CD14-positive monocyte (primary cell): ENCODE data around the gene CC2D2A. TPM values are rescaled to one million over a fixed set of nuclear protein-coding genes. Genes with fewer than 3 reads are reported as not detected.
A peak's percentile ranks its signal among the peaks of the same experiment; 100 is the strongest.

Experiments used
- DNase-seq, 3 donors: peaks; one replicate each; pipeline ENCODE4 v3.0.0-alpha.2; 2011 to 2022
- H2AFZ ChIP-seq: 2 replicates; pipeline ENCODE4 v1.6.0; 2012; ENCODE audit warnings: mild to moderate bottlenecking, low read depth, low read length, inconsistent platforms; ENCODE audit not compliant: insufficient read depth, poor library complexity, severe bottlenecking
- H3K27ac ChIP-seq, 2 donors: 1 replicate in 1 of 2; 2 replicates in 1 of 2; pipeline ENCODE4 v1.5.1; 2012 to 2013; ENCODE audit warnings: low read length in 2 of 2, control low read depth in 1 of 2, inconsistent platforms in 1 of 2, low read depth in 1 of 2, mild to moderate bottlenecking in 1 of 2
- H3K27me3 ChIP-seq, 2 donors: one replicate each; pipeline versions ENCODE4 v1.6.0 to v1.6.1; 2011 to 2013; ENCODE audit warnings: low read length in 2 of 2; ENCODE audit not compliant: control insufficient read depth in 2 of 2, insufficient read depth in 2 of 2
- H3K36me3 ChIP-seq, 2 donors: replicated peaks in 1 of 2; 1 replicate in 1 of 2; 2 replicates in 1 of 2; pipeline versions ENCODE4 v1.5.1 to v1.6.1; 2012 to 2013; ENCODE audit warnings: low read length in 2 of 2, control low read depth in 1 of 2, inconsistent platforms in 1 of 2, mild to moderate bottlenecking in 1 of 2; ENCODE audit not compliant: insufficient read depth in 2 of 2, control insufficient read depth in 1 of 2
- H3K4me1 ChIP-seq, 2 donors: 1 replicate in 1 of 2; 2 replicates in 1 of 2; pipeline versions ENCODE4 v1.5.1 to v1.6.1; 2012 to 2013; ENCODE audit warnings: low read length in 2 of 2, control low read depth in 1 of 2, inconsistent platforms in 1 of 2, mild to moderate bottlenecking in 1 of 2, moderate library complexity in 1 of 2; ENCODE audit not compliant: insufficient read depth in 2 of 2, control insufficient read depth in 1 of 2
- H3K4me2 ChIP-seq: replicated peaks from 2 replicates; pipeline ENCODE3; 2012; ENCODE audit warnings: low read length, moderate library complexity, mild to moderate bottlenecking; ENCODE audit not compliant: poor library complexity, severe bottlenecking; ENCODE audit errors: extremely low read depth
- H3K4me3 ChIP-seq, 3 experiments: fragments of 200-600 bp in 1 of 3; sonication (generic) in 1 of 3; replicated peaks in 1 of 3; 1 replicate in 2 of 3; 2 replicates in 1 of 3; pipeline ENCODE4 v1.5.1; 2011 to 2013; ENCODE audit warnings: low read length in 3 of 3, mild to moderate bottlenecking in 3 of 3, control low read depth in 2 of 3, low read depth in 2 of 3, inconsistent platforms in 1 of 3, moderate library complexity in 1 of 3
- H3K79me2 ChIP-seq: 2 replicates; pipeline ENCODE4 v1.6.0; 2012; ENCODE audit warnings: mild to moderate bottlenecking, control low read depth, inconsistent platforms, low read length, moderate library complexity; ENCODE audit not compliant: insufficient read depth
- H3K9ac ChIP-seq: 2 replicates; pipeline ENCODE4 v1.6.0; 2017; ENCODE audit warnings: low read length, mild to moderate bottlenecking; ENCODE audit not compliant: insufficient read depth, poor library complexity, severe bottlenecking
- H3K9me3 ChIP-seq, 2 donors: replicated peaks in 1 of 2; 1 replicate in 1 of 2; 2 replicates in 1 of 2; pipeline versions ENCODE4 v1.5.1 to v1.6.1; 2012 to 2013; ENCODE audit warnings: low read length in 2 of 2, control low read depth in 1 of 2; ENCODE audit not compliant: control insufficient read depth in 1 of 2, insufficient read depth in 1 of 2
- H4K20me1 ChIP-seq: 2 replicates; pipeline ENCODE4 v1.6.0; 2012; ENCODE audit warnings: mild to moderate bottlenecking, low read length, control low read depth, moderate library complexity; ENCODE audit not compliant: insufficient read depth
- H3K27ac Mint-ChIP-seq, 7 donors: one replicate each; pipeline ENCODE4 v1.8.0; 2020; ENCODE audit warnings: mild to moderate bottlenecking in 7 of 7, mixed read lengths in 7 of 7, moderate library complexity in 6 of 7, inconsistent platforms in 2 of 7
- H3K27me3 Mint-ChIP-seq, 3 donors: one replicate each; pipeline ENCODE4 v1.8.0; 2021 to 2022; ENCODE audit warnings: low read depth in 3 of 3, mild to moderate bottlenecking in 3 of 3, mixed read lengths in 3 of 3, moderate library complexity in 3 of 3, inconsistent platforms in 1 of 3
- H3K36me3 Mint-ChIP-seq, 2 donors: one replicate each; pipeline ENCODE4 v1.8.0; 2020; ENCODE audit warnings: mixed read lengths in 2 of 2, inconsistent platforms in 1 of 2, mild to moderate bottlenecking in 1 of 2
- H3K4me1 Mint-ChIP-seq: one replicate; pipeline ENCODE4 v1.8.0; 2020; ENCODE audit warnings: mild to moderate bottlenecking, mixed read lengths
- H3K4me3 Mint-ChIP-seq, 2 donors: one replicate each; pipeline ENCODE4 v1.8.0; 2020; ENCODE audit warnings: mild to moderate bottlenecking in 2 of 2, mixed read lengths in 2 of 2, moderate library complexity in 1 of 2
- H3K9me3 Mint-ChIP-seq, 7 donors: one replicate each; pipeline ENCODE4 v1.8.0; 2020 to 2022; ENCODE audit warnings: mixed read lengths in 7 of 7, mild to moderate bottlenecking in 6 of 7, moderate library complexity in 6 of 7, inconsistent platforms in 2 of 7
- CTCF ChIP-seq: fragments of 200-600 bp; IDR thresholded peaks from one replicate; pipeline ENCODE4 v1.8.0; 2022; ENCODE audit warnings: antibody characterized with exemption, mild to moderate bottlenecking
- WGBS: methylation state at CpG from one replicate; pipeline ENCODE4 v1.1.5; 2013; ENCODE audit warnings: missing lambda C conversion rate; ENCODE audit not compliant: insufficient coverage; 5-methylcytosine and 5-hydroxymethylcytosine counted together
- intact Hi-C, 2 donors: fragments of 100-400 bp; cut with micrococcal nuclease; formaldehyde crosslinking; loops; one replicate each; pipeline versions ENCODE4 v1.15.0 to v1.15.1; 2023
- polyA plus RNA-seq, 3 donors: library from polyadenylated mRNA; depleted of rRNA in 1 of 3; unstranded in 2 of 3; stranded (reverse) in 1 of 3; fragments of 300-500 nt in 2 of 3; fragments of >200 nt in 1 of 3; fragmentation: Illumina TruSeq in 2 of 3; gene quantifications; 1 replicate in 2 of 3; 2 replicates in 1 of 3; pipeline ENCODE4 v1.2.3, GENCODE V29; 2012 to 2021

Gene CC2D2A
- polyA plus RNA-seq, 3 donors, result 1.7 to 2.5 (median 1.9) TPM

DNA sequence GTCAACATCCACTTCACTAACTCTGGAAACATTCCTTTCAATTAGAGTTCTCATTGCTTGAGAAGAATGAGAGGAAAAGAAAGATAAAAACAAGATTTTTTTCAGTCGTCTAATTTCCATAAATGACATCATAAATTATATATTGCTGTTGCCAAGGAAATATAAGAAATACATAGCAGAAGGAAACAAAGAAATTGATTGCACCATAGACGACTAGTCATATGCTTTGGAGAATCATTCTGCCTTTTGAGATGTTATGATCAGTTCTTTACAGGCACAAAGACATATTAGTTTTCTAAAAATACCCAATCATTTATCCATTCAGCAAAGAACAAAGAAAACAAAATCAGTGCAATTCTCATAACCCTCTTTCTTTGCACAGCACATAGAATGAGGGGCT is 42.5 kb upstream of the CC2D2A start:
- peak overlapping the region; percentile 55 to 91 (median 80) for H3K27ac Mint-ChIP-seq
- no peak overlapping the region for H3K4me3 Mint-ChIP-seq
- H3K36me3 Mint-ChIP-seq, result no peaks in the 10 kb centered on the region
- intact Hi-C loops, result no loop called here
- H4K20me1 ChIP-seq, result no peaks in the 10 kb centered on the region
- no peak overlapping the region for H3K9ac ChIP-seq
- peaks cover 0 to 7% (median 0%) of the 10 kb centered on the region in 7 donors for H3K9me3 Mint-ChIP-seq
- H3K4me1 ChIP-seq, result peaks cover 24 to 30% of the 10 kb centered on the region in 2 donors
- no peaks in the 10 kb centered on the region for H3K9me3 ChIP-seq
- H3K27me3 Mint-ChIP-seq, result no peaks in the 10 kb centered on the region
- H3K27me3 ChIP-seq, result no peaks in the 10 kb centered on the region
- peaks cover 41% of the 10 kb centered on the region for H3K4me1 Mint-ChIP-seq
- no peak overlapping the region for H3K4me2 ChIP-seq
- no peak overlapping the region for H3K4me3 ChIP-seq
- peak overlapping the region in 1 of 2 donors; percentile 69 for H3K27ac ChIP-seq
- no peak overlapping the region for H2AFZ ChIP-seq
- no peak for TF ChIP-seq CTCF
- no CpG with 5 or more reads among the region's 2 CpGs for WGBS
- H3K79me2 ChIP-seq, result no peaks in the 10 kb centered on the region
- no peaks in the 10 kb centered on the region for H3K36me3 ChIP-seq
- DNase-seq, result peak; percentile 45 to 81 (median 66)

DNA sequence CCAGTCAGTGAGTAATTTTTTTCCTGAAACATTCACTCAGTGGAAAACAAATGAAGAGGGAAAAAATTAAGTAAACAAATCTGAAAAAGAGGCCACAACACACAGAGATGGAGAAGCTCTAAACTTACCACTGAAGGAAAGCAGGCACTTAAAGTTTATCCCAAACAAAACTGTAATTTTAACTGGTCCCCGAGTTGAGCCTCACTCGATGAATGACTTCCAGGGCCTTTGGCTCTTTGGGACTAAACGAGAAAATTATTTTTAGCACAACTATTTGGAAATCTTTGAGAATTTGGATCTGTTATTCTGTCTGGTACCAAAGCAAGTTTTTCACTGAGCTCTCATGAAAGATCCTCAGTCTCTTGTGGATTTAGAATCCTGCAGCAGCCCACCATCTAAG is 42.0 kb upstream of the CC2D2A start, which contains the start of gene C1QTNF7:
Gene C1QTNF7 (plus strand): TSS at position 333 of the 400 bp plus-strand sequence. CDS start 7,711 bp downstream, outside the sequence.
- Histone ChIP-seq H3K9ac (no peak within 1 kb of the TSS), H3K27me3 (no peaks in the 10 kb centered on the region), H3K79me2 (no peaks in the 10 kb centered on the region), H3K36me3 (no peaks in the 10 kb centered on the region), H3K4me3 (no peak within 1 kb of the TSS), H3K27ac (peak within 1 kb of the TSS; percentile 6 to 69), H4K20me1 (no peaks in the 10 kb centered on the region), H3K9me3 (no peaks in the 10 kb centered on the region), H3K4me2 (no peak within 1 kb of the TSS), H3K4me1 (peaks cover 24 to 30% of the 10 kb centered on the region in 2 donors), H2AFZ (peak within 1 kb of the TSS; percentile 54)
- H3K9me3 Mint-ChIP-seq, result peaks cover 0 to 7% (median 0%) of the 10 kb centered on the region in 7 donors
- H3K27ac Mint-ChIP-seq, result peak within 1 kb of the TSS; percentile 55 to 91 (median 80)
- no peak for TF ChIP-seq CTCF
- H3K27me3 Mint-ChIP-seq, result no peaks in the 10 kb centered on the region
- peaks cover 41% of the 10 kb centered on the region for H3K4me1 Mint-ChIP-seq
- intact Hi-C loops, result no loop called here
- no peak within 1 kb of the TSS for H3K4me3 Mint-ChIP-seq
- WGBS, result no CpG with 5 or more reads among the region's 3 CpGs
- no peak for DNase-seq
- no peaks in the 10 kb centered on the region for H3K36me3 Mint-ChIP-seq
